BLaER1 (cell line): ENCODE data around the gene RBM47.

Source experiments
- H3K27ac ChIP-seq: shearing (Covaris generic); formaldehyde crosslinking; 2 replicates; pipeline ENCODE4 v1.8.1; 2022
- H3K27me3 ChIP-seq: shearing (Covaris generic); formaldehyde crosslinking; 2 replicates; pipeline ENCODE4 v1.8.1; 2022
- H3K36me3 ChIP-seq: shearing (Covaris generic); formaldehyde crosslinking; 2 replicates; pipeline ENCODE4 v1.8.1; 2022
- H3K4me1 ChIP-seq: shearing (Covaris generic); formaldehyde crosslinking; 2 replicates; pipeline ENCODE4 v1.8.1; 2022
- H3K4me2 ChIP-seq: shearing (Covaris generic); formaldehyde crosslinking; 2 replicates; pipeline ENCODE4 v1.8.1; 2022
- H3K4me3 ChIP-seq: shearing (Covaris generic); formaldehyde crosslinking; 2 replicates; pipeline ENCODE4 v1.8.1; 2022
- H3K9ac ChIP-seq: shearing (Covaris generic); formaldehyde crosslinking; 2 replicates; pipeline ENCODE4 v1.8.1; 2022
- H3K9me3 ChIP-seq: shearing (Covaris generic); formaldehyde crosslinking; 2 replicates; pipeline ENCODE4 v1.8.1; 2022
- H4K20me1 ChIP-seq: shearing (Covaris generic); formaldehyde crosslinking; 2 replicates; pipeline ENCODE4 v1.8.1; 2022
- Cebpa-rat ChIP-seq: shearing (Covaris generic); IDR thresholded peaks from 2 replicates; pipeline ENCODE4 v1.8.1; 2022

Gene RBM47

GRCh38 chr4:40506492-40506891 is 123.2 kb downstream of the RBM47 start:
- no peak for TF ChIP-seq Cebpa-rat
- Histone ChIP-seq H3K27me3 (no peaks in the 10 kb centered on the region), H3K9me3 (no peaks in the 10 kb centered on the region), H3K4me2 (peak overlapping the region; percentile 23), H3K36me3 (no peaks in the 10 kb centered on the region), H3K9ac (no peak overlapping the region), H3K4me1 (peaks cover 24% of the 10 kb centered on the region), H3K4me3 (no peak overlapping the region), H4K20me1 (no peaks in the 10 kb centered on the region), H3K27ac (no peak overlapping the region)

- H3K4me3 ChIP-seq = no peak overlapping the region
- peaks cover 24% of the 10 kb centered on the region for H3K4me1 ChIP-seq
- H3K27ac ChIP-seq = no peak overlapping the region
- no peak for TF ChIP-seq Cebpa-rat
- no peaks in the 10 kb centered on the region for H3K9me3 ChIP-seq
- H3K4me2 ChIP-seq = peak overlapping the region; percentile 23
- no peaks in the 10 kb centered on the region for H3K27me3 ChIP-seq
- H3K36me3 ChIP-seq = no peaks in the 10 kb centered on the region
- no peaks in the 10 kb centered on the region for H4K20me1 ChIP-seq
- no peak overlapping the region for H3K9ac ChIP-seq
Observed at GRCh38 chr4:40506066-40506465, 123.6 kb downstream of the RBM47 start.

GRCh38 chr4:40502934-40503333 is 126.7 kb downstream of the RBM47 start:
- H3K4me2 ChIP-seq = no peak overlapping the region
- H3K27ac ChIP-seq = no peak overlapping the region
- no peak overlapping the region for H3K4me3 ChIP-seq
- TF ChIP-seq Cebpa-rat = no peak
- peaks cover 24% of the 10 kb centered on the region for H3K4me1 ChIP-seq
- no peaks in the 10 kb centered on the region for H4K20me1 ChIP-seq
- H3K27me3 ChIP-seq = no peaks in the 10 kb centered on the region
- H3K36me3 ChIP-seq = no peaks in the 10 kb centered on the region
- H3K9me3 ChIP-seq = no peaks in the 10 kb centered on the region
- H3K9ac ChIP-seq = no peak overlapping the region

- H3K27me3 ChIP-seq = no peaks in the 10 kb centered on the region
- no peak overlapping the region for H3K27ac ChIP-seq
- H3K4me2 ChIP-seq = 0 out of 2 replicates have a peak overlapping the region, but pooled peaks have one; percentile 21
- H3K36me3 ChIP-seq = no peaks in the 10 kb centered on the region
- H3K4me3 ChIP-seq = no peak overlapping the region
- TF ChIP-seq Cebpa-rat = no peak
- H3K9ac ChIP-seq = no peak overlapping the region
- H4K20me1 ChIP-seq = no peaks in the 10 kb centered on the region
- peaks cover 24% of the 10 kb centered on the region for H3K4me1 ChIP-seq
- no peaks in the 10 kb centered on the region for H3K9me3 ChIP-seq
Observed at GRCh38 chr4:40502220-40502619, 127.4 kb downstream of the RBM47 start.

DNA sequence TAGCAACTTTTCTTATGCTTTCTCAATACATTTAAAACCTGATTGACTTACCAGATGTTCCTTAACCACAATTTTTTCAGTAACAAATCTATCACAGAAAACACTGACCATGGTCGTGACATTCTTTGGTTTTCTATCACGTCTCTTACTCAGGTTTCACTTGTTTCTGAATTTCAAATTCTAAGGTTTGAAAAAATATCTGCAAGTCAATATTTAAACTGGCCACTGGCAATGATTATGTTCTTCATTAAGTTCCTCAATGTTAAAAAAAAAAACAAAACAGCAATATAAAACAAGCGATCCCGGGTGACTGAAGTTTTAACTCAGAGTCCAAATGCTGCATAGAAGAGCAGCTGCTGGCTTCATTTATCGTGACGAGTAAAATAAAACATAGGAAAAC is 128.9 kb downstream of the RBM47 start:
- H3K4me3 ChIP-seq = no peak overlapping the region
- peaks cover 15% of the 10 kb centered on the region for H3K4me1 ChIP-seq
- no peaks in the 10 kb centered on the region for H3K9me3 ChIP-seq
- H4K20me1 ChIP-seq = no peaks in the 10 kb centered on the region
- no peak overlapping the region for H3K9ac ChIP-seq
- H3K36me3 ChIP-seq = no peaks in the 10 kb centered on the region
- H3K27me3 ChIP-seq = no peaks in the 10 kb centered on the region
- no peak overlapping the region for H3K27ac ChIP-seq
- no peak overlapping the region for H3K4me2 ChIP-seq
- no peak for TF ChIP-seq Cebpa-rat

- Histone ChIP-seq H4K20me1 (no peaks in the 10 kb centered on the region), H3K4me3 (no peak overlapping the region), H3K27ac (no peak overlapping the region), H3K4me2 (no peak overlapping the region), H3K4me1 (no peaks in the 10 kb centered on the region), H3K9me3 (no peaks in the 10 kb centered on the region), H3K9ac (no peak overlapping the region), H3K36me3 (no peaks in the 10 kb centered on the region), H3K27me3 (no peaks in the 10 kb centered on the region)
- no peak for TF ChIP-seq Cebpa-rat
Observed at GRCh38 chr4:40493160-40493559, 136.5 kb downstream of the RBM47 start.

- H3K27me3 ChIP-seq = no peaks in the 10 kb centered on the region
- no peaks in the 10 kb centered on the region for H3K4me1 ChIP-seq
- no peak overlapping the region for H3K9ac ChIP-seq
- no peak overlapping the region for H3K27ac ChIP-seq
- no peaks in the 10 kb centered on the region for H4K20me1 ChIP-seq
- TF ChIP-seq Cebpa-rat = no peak
- H3K4me2 ChIP-seq = no peak overlapping the region
- H3K4me3 ChIP-seq = no peak overlapping the region
- H3K36me3 ChIP-seq = no peaks in the 10 kb centered on the region
- no peaks in the 10 kb centered on the region for H3K9me3 ChIP-seq
Observed at GRCh38 chr4:40492691-40493090, 137.0 kb downstream of the RBM47 start.

DNA sequence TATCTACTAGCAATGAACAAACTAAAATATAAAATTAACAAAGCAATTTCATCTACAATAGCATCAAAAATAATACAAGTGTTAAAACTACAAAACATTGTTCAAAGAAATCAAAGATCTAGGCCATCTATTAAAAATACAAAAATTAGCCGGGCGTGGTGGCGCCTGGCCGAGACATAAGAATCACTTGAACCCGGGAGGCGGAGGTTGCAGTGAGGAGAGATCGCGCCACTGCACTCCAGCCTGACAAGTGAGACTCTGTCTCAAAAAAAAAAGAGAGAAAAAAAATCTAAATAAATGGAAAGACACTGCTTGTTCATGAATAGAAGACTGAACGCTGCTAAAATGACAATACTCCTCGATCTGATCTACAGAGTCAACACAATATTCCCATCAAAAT is 139.2 kb downstream of the RBM47 start:
- no peak overlapping the region for H3K9ac ChIP-seq
- no peaks in the 10 kb centered on the region for H3K9me3 ChIP-seq
- no peak overlapping the region for H3K4me2 ChIP-seq
- peaks cover 6% of the 10 kb centered on the region; the same call in 1 of the 2 replicates for H3K4me1 ChIP-seq
- H3K36me3 ChIP-seq = no peaks in the 10 kb centered on the region
- no peak overlapping the region for H3K4me3 ChIP-seq
- no peaks in the 10 kb centered on the region for H3K27me3 ChIP-seq
- H3K27ac ChIP-seq = no peak overlapping the region
- no peak for TF ChIP-seq Cebpa-rat
- no peaks in the 10 kb centered on the region for H4K20me1 ChIP-seq

- Histone ChIP-seq H3K4me2 (no peak overlapping the region), H4K20me1 (no peaks in the 10 kb centered on the region), H3K9ac (no peak overlapping the region), H3K27ac (no peak overlapping the region), H3K9me3 (no peaks in the 10 kb centered on the region), H3K27me3 (no peaks in the 10 kb centered on the region), H3K36me3 (no peaks in the 10 kb centered on the region), H3K4me1 (peaks cover 6% of the 10 kb centered on the region; the same call in 1 of the 2 replicates), H3K4me3 (no peak overlapping the region)
- no peak for TF ChIP-seq Cebpa-rat
Observed at GRCh38 chr4:40489961-40490360, 139.7 kb downstream of the RBM47 start.

DNA sequence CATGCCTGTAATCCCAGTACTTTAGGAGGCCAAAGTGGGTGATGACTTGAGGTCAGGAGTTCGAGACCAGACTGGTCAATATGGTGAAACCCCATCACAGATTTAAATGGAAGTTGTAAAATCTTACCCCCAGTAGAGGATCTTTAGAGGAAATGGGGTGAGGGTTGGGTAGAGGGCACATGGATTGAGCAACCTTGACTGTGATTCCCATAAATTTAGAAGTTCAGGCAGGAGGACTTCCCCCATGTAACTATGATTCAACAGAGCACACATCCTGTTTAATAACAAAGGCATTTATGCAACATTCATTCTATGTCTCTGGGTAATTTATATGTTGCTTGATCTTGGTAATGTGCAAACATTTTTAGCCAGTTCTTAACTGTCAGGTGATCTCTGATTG is 143.1 kb downstream of the RBM47 start:
- TF ChIP-seq Cebpa-rat = no peak
- H4K20me1 ChIP-seq = no peaks in the 10 kb centered on the region
- no peaks in the 10 kb centered on the region for H3K36me3 ChIP-seq
- no peaks in the 10 kb centered on the region; the same call in 1 of the 2 replicates for H3K9me3 ChIP-seq
- H3K27ac ChIP-seq = no peak overlapping the region
- no peak overlapping the region for H3K9ac ChIP-seq
- H3K27me3 ChIP-seq = no peaks in the 10 kb centered on the region
- peak overlapping the region; percentile 15; the same call in 1 of the 2 replicates for H3K4me2 ChIP-seq
- H3K4me3 ChIP-seq = no peak overlapping the region
- peaks cover 35% of the 10 kb centered on the region for H3K4me1 ChIP-seq

DNA sequence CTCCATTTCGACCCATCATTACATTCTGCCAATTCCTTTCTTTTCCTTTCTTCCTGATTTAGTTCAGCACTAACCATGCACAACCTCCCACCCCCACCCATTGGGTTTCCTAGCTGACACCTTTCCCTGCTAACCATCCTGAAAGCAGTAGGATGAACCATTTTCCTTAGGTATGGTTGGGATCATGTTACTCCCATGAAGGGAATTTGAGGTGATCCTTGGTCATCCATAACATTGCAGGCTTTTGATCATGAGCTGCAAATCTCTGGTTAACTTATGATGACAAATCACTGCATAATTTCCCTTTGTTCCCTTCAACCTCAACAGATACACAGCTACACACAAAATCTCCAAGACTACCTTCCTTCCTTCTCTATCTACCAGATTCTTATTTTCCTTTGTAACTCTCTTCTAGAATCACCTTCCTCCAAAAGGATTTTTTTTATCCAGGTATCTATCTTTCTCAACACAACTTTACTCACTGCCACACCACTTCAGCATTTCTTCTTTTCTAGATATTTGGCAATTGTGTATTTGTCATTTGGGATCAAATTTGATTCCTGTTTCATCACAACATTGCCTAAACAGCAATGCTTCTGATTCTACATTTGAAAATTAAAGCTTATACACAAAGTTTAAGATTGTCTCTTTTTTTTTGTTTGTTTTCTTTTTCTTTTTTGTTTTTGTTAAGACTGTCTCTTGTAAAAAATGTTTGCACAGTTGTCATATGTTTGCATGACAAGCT is 145.1 kb downstream of the RBM47 start:
- Histone ChIP-seq H3K9ac (no peak overlapping the region), H3K27ac (no peak overlapping the region), H4K20me1 (no peaks in the 10 kb centered on the region), H3K9me3 (no peaks in the 10 kb centered on the region; the same call in 1 of the 2 replicates), H3K4me2 (no peak overlapping the region), H3K4me1 (peaks cover 47% of the 10 kb centered on the region), H3K36me3 (no peaks in the 10 kb centered on the region), H3K4me3 (no peak overlapping the region), H3K27me3 (no peaks in the 10 kb centered on the region)
- no peak for TF ChIP-seq Cebpa-rat
